ENCODE measurements around the gene PPEF2.

GRCh38 chr4:75821966-75822365, 80.3 kb downstream of the PPEF2 start:
- TF ChIP-seq GABPA (IDR thresholded peaks at IDR 0.05; ENCODE audit: low read depth) (no peak), ZNF274 (IDR thresholded peaks at IDR 0.05; ENCODE audit: insufficient read depth, insufficient read length) (no peak), RFX5 (IDR thresholded peaks at IDR 0.05; ENCODE audit: low read depth, low read length) (no peak), KDM1A (IDR thresholded peaks at IDR 0.05; ENCODE audit: borderline replicate concordance) (no peak), CTCF (IDR thresholded peaks at IDR 0.05 in 2 of 3, conservative IDR thresholded peaks at IDR 0.05 in 1 of 3; ENCODE audit: control insufficient read depth in 2 of 3, extremely low read depth in 1 of 3, insufficient read depth in 1 of 3, low read depth in 3 of 3, low read length in 3 of 3) (no peak), REST (IDR thresholded peaks at IDR 0.05; ENCODE audit: low read depth, low read length) (no peak), RELA (IDR thresholded peaks at IDR 0.05; ENCODE audit: borderline replicate concordance, partially characterized antibody) (no peak), BMI1 (IDR thresholded peaks at IDR 0.05; ENCODE audit: borderline replicate concordance) (no peak), ATF3 (IDR thresholded peaks at IDR 0.05; ENCODE audit: borderline replicate concordance, extremely low read depth, low read depth, low read length) (no peak), POLR2AphosphoS5 (IDR thresholded peaks at IDR 0.05; ENCODE audit: low read length) (no peak), NKRF (conservative IDR thresholded peaks at IDR 0.05) (no peak), EP300 (IDR thresholded peaks at IDR 0.05; ENCODE audit: borderline replicate concordance in 1 of 2, control insufficient read depth in 1 of 2, low read depth in 2 of 2, low read length in 2 of 2) (no peak), JUND (IDR thresholded peaks at IDR 0.05; ENCODE audit: low read depth, low read length) (no peak), RB1 (IDR thresholded peaks at IDR 0.05; ENCODE audit: borderline replicate concordance) (no peak)

Measured in GM12878 (cell line).